Measurements from ENCODE around the gene FBXO22. TPM values are rescaled to one million over a fixed set of nuclear protein-coding genes. Genes with fewer than 3 reads are reported as not detected.

FBXO22 gene
- polyA plus RNA-seq, 1 of the 3 experiments (the other 2 are of a cell fraction): 34.8 TPM

DNA sequence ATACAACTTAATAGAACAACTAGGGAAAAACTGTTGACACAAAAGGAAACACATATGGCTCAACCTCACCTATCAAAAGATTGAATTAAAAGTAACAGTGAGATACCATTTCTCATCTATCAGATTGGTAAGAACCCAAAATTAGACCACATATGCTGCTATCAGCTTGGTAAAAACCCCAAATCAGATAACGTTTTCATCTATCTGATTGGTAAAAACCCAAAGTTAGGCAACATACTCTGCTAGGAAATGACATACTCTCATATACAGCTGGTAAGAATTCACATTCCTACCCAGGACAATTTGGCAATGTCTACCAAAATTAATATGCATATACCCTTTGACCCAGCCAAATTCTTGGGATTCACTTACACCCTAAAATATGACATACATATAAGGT, 82.3 kb downstream of the FBXO22 start:
- H4K20me1 ChIP-seq (ENCODE audit: insufficient read depth): no peaks in the 10 kb centered on the region
- H3K9me2 ChIP-seq: no peaks in the 10 kb centered on the region
- no peak overlapping the region for H3K4me3 ChIP-seq (ENCODE audit: low read depth in 2 of 2, low read length in 1 of 2)
- no peaks in the 10 kb centered on the region for H3K4me1 ChIP-seq (ENCODE audit: control insufficient read depth in 1 of 2, insufficient read depth in 2 of 2, low read depth in 1 of 2, low read length in 1 of 2)
- no peak for DNase-seq
- no peak overlapping the region for H2AFZ ChIP-seq (ENCODE audit: low read depth)
- H3K9me3 ChIP-seq: no peaks in the 10 kb centered on the region
- ChIA-PET CTCF (interaction anchor here (0.9 kb wide), 1 partner anchor 15 kb away, joined by 3 read pairs; no protein-coding TSS in a partner anchor), POLR2A (no interaction called here)
- no peaks in the 10 kb centered on the region for H3F3A ChIP-seq (replicated peaks; ENCODE audit: insufficient read depth)
- no peaks in the 10 kb centered on the region for H3K79me2 ChIP-seq (ENCODE audit: insufficient read depth)
- no peaks in the 10 kb centered on the region for H3K36me3 ChIP-seq (replicated peaks in 1 of 2; ENCODE audit: control insufficient read depth in 1 of 2, insufficient read depth in 2 of 2, low read length in 1 of 2)
- 20% methylated on average over 1 of the region's 1 CpG for WGBS (ENCODE audit: low lambda C conversion rate)
- TF ChIP-seq YY1 (IDR thresholded peaks at IDR 0.05; ENCODE audit: low read depth) (no peak), ELF1 (IDR thresholded peaks at IDR 0.05) (no peak), RAD21 (IDR thresholded peaks at IDR 0.05; ENCODE audit: low read length) (no peak), CHD2 (IDR thresholded peaks at IDR 0.05; ENCODE audit: low read length, partially characterized antibody) (no peak), RXRA (IDR thresholded peaks at IDR 0.05; ENCODE audit: borderline replicate concordance, low read depth) (no peak), SIN3A (IDR thresholded peaks at IDR 0.05; ENCODE audit: borderline replicate concordance, low read depth, low read length) (no peak)
- TF ChIP-seq, protein P1, sequence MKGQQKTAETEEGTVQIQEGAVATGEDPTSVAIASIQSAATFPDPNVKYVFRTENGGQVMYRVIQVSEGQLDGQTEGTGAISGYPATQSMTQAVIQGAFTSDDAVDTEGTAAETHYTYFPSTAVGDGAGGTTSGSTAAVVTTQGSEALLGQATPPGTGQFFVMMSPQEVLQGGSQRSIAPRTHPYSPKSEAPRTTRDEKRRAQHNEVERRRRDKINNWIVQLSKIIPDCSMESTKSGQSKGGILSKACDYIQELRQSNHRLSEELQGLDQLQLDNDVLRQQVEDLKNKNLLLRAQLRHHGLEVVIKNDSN (IDR thresholded peaks at IDR 0.05; ENCODE audit: borderline replicate concordance, low read depth): no peak
- no peak overlapping the region for H3K27ac ChIP-seq (ENCODE audit: low read depth in 2 of 2, low read length in 1 of 2)
- no peak overlapping the region for H3K9ac ChIP-seq
- no peak overlapping the region for H3K4me2 ChIP-seq
- no peaks in the 10 kb centered on the region for H3K27me3 ChIP-seq (ENCODE audit: insufficient read depth)

DNA sequence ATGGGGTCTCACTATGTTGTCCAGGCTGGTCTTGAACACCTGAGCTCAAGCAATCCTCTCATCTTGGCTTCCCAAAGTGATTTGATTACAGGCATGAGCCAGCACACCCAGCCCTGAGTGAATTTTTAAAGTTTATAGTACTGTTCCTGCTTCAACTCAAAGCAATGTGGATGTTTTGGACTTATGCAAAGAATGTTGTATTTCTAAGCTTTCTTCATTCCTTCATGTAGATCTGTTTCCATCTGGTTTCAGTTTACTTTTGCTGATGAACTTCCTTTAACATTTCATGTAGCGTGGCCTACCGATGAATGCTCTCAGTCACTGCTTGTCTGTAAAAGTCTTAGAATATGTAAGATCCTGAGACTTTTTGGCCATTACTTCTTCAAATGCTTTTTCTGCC, 85.4 kb downstream of the FBXO22 start:
- no peaks in the 10 kb centered on the region for H4K20me1 ChIP-seq (ENCODE audit: insufficient read depth)
- H3K4me1 ChIP-seq (ENCODE audit: control insufficient read depth in 1 of 2, insufficient read depth in 2 of 2, low read depth in 1 of 2, low read length in 1 of 2): no peaks in the 10 kb centered on the region
- H3K4me3 ChIP-seq (ENCODE audit: low read depth in 2 of 2, low read length in 1 of 2): no peak overlapping the region
- H3F3A ChIP-seq (replicated peaks; ENCODE audit: insufficient read depth): no peaks in the 10 kb centered on the region
- peaks cover 3% of the 10 kb centered on the region; the same call in 1 of the 2 replicates for H3K9me3 ChIP-seq
- no peaks in the 10 kb centered on the region for H3K79me2 ChIP-seq (ENCODE audit: insufficient read depth)
- CTCF ChIA-PET: interaction anchor here (1.1 kb wide), 1 partner anchor 10 kb away, joined by 3 read pairs; no protein-coding TSS in a partner anchor
- WGBS (ENCODE audit: low lambda C conversion rate): 86% methylated on average over 2 of the region's 2 CpGs
- H3K9me2 ChIP-seq: no peaks in the 10 kb centered on the region
- POLR2A ChIA-PET: no interaction called here
- no peak overlapping the region for H3K4me2 ChIP-seq
- no peak overlapping the region for H2AFZ ChIP-seq (ENCODE audit: low read depth)
- H3K27me3 ChIP-seq (ENCODE audit: insufficient read depth): no peaks in the 10 kb centered on the region
- no peak for TF ChIP-seq GATA2 (CRISPR knock-in tag; IDR thresholded peaks at IDR 0.05)
- TF ChIP-seq, protein P2, sequence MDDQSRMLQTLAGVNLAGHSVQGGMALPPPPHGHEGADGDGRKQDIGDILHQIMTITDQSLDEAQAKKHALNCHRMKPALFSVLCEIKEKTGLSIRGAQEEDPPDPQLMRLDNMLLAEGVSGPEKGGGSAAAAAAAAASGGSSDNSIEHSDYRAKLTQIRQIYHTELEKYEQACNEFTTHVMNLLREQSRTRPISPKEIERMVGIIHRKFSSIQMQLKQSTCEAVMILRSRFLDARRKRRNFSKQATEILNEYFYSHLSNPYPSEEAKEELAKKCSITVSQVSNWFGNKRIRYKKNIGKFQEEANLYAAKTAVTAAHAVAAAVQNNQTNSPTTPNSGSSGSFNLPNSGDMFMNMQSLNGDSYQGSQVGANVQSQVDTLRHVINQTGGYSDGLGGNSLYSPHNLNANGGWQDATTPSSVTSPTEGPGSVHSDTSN (IDR thresholded peaks at IDR 0.05): no peak
- TF ChIP-seq SIN3A (IDR thresholded peaks at IDR 0.05; ENCODE audit: borderline replicate concordance, low read depth, low read length): no peak
- no peak for TF ChIP-seq FOXJ3 (CRISPR knock-in tag; IDR thresholded peaks at IDR 0.05)
- no peak for TF ChIP-seq FOXM1 (IDR thresholded peaks at IDR 0.05; ENCODE audit: low read depth)
- TF ChIP-seq, protein P1 (IDR thresholded peaks at IDR 0.05; ENCODE audit: borderline replicate concordance, low read depth): no peak
- no peak for TF ChIP-seq RAD21 (IDR thresholded peaks at IDR 0.05; ENCODE audit: low read length)
- no peak for TF ChIP-seq EP300 (IDR thresholded peaks at IDR 0.05; ENCODE audit: borderline replicate concordance in 1 of 2, low read depth in 1 of 2, low read length in 1 of 2)
- no peak for TF ChIP-seq MXI1 (IDR thresholded peaks at IDR 0.05; ENCODE audit: low read depth, low read length)
- TF ChIP-seq RFX5 (IDR thresholded peaks at IDR 0.05; ENCODE audit: low read length): no peak
- no peak for TF ChIP-seq RXRA (IDR thresholded peaks at IDR 0.05; ENCODE audit: borderline replicate concordance, low read depth)
- TF ChIP-seq, protein P3, sequence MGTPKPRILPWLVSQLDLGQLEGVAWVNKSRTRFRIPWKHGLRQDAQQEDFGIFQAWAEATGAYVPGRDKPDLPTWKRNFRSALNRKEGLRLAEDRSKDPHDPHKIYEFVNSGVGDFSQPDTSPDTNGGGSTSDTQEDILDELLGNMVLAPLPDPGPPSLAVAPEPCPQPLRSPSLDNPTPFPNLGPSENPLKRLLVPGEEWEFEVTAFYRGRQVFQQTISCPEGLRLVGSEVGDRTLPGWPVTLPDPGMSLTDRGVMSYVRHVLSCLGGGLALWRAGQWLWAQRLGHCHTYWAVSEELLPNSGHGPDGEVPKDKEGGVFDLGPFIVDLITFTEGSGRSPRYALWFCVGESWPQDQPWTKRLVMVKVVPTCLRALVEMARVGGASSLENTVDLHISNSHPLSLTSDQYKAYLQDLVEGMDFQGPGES (IDR thresholded peaks at IDR 0.05; ENCODE audit: low read depth, low read length): no peak
- no peak for TF ChIP-seq ELF1 (IDR thresholded peaks at IDR 0.05)
- TF ChIP-seq SMC3 (IDR thresholded peaks at IDR 0.05; ENCODE audit: low read depth, low read length): no peak
- TF ChIP-seq NFIC (IDR thresholded peaks at IDR 0.05; ENCODE audit: borderline replicate concordance): no peak
- TF ChIP-seq, protein P4, sequence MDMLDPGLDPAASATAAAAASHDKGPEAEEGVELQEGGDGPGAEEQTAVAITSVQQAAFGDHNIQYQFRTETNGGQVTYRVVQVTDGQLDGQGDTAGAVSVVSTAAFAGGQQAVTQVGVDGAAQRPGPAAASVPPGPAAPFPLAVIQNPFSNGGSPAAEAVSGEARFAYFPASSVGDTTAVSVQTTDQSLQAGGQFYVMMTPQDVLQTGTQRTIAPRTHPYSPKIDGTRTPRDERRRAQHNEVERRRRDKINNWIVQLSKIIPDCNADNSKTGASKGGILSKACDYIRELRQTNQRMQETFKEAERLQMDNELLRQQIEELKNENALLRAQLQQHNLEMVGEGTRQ (IDR thresholded peaks at IDR 0.05; ENCODE audit: borderline replicate concordance, low read depth, low read length): no peak
- TF ChIP-seq EZH2phosphoT487 (IDR thresholded peaks at IDR 0.05; ENCODE audit: borderline replicate concordance, low read depth): no peak
- no peak for TF ChIP-seq GABPA (IDR thresholded peaks at IDR 0.05; ENCODE audit: low read depth)
- TF ChIP-seq YY1 (IDR thresholded peaks at IDR 0.05; ENCODE audit: low read depth): no peak
- TF ChIP-seq, protein P5, sequence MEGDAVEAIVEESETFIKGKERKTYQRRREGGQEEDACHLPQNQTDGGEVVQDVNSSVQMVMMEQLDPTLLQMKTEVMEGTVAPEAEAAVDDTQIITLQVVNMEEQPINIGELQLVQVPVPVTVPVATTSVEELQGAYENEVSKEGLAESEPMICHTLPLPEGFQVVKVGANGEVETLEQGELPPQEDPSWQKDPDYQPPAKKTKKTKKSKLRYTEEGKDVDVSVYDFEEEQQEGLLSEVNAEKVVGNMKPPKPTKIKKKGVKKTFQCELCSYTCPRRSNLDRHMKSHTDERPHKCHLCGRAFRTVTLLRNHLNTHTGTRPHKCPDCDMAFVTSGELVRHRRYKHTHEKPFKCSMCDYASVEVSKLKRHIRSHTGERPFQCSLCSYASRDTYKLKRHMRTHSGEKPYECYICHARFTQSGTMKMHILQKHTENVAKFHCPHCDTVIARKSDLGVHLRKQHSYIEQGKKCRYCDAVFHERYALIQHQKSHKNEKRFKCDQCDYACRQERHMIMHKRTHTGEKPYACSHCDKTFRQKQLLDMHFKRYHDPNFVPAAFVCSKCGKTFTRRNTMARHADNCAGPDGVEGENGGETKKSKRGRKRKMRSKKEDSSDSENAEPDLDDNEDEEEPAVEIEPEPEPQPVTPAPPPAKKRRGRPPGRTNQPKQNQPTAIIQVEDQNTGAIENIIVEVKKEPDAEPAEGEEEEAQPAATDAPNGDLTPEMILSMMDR (IDR thresholded peaks at IDR 0.05): no peak
- no peak overlapping the region for H3K27ac ChIP-seq (ENCODE audit: low read depth in 2 of 2, low read length in 1 of 2)
- no peak for DNase-seq
- no peaks in the 10 kb centered on the region for H3K36me3 ChIP-seq (replicated peaks in 1 of 2; ENCODE audit: control insufficient read depth in 1 of 2, insufficient read depth in 2 of 2, low read length in 1 of 2)
- H3K9ac ChIP-seq: no peak overlapping the region

All from SK-N-SH (cell line).